ENCODE results near the gene MPG. TPM values are rescaled to one million over a fixed set of nuclear protein-coding genes. Genes with fewer than 3 reads are reported as not detected.

MPG gene
- total RNA-seq, 1 donor from 2014 or later = 91.1 TPM

DNA sequence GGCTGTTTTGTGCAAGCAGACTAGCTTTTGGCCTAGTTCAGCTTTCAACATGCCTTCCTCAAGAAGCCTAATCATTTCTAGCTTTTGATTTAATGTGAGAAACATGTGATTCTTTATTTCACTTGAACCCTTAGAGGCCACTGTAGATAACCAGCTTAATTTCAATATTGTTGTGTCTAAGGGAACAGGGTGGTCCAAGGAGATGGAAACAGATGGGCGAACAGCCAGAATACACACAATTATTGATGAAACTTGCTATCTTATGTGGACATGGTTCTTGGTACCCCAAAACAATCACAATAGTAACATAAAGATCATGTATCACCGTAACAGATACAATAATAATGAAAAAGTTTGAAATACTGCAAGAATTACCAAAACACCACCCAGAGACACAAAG lies 55.7 kb downstream of the MPG start:
- no peak for TF ChIP-seq CTCF (IDR thresholded peaks at IDR 0.05; ENCODE audit: insufficient read depth, low read length, severe bottlenecking)
- Histone ChIP-seq H3K36me3 (ENCODE audit: control insufficient read depth, insufficient read depth, low read length) (peaks cover 4% of the 10 kb centered on the region), H3K27me3 (ENCODE audit: control insufficient read depth, insufficient read depth, low read length) (no peaks in the 10 kb centered on the region), H3K4me3 (ENCODE audit: low read depth, low read length) (no peak overlapping the region)
- DNase-seq (ENCODE audit: low read depth) (no peak), FAIRE-seq (no peak)

Other genes with a start within 250 kb of the MPG start
- 4.7 and 5.8 TPM in 2 replicates for gene POLR3K, start 24.6 kb upstream of the MPG start, total RNA-seq
- gene SNRNP25, start 24.4 kb upstream of the MPG start, total RNA-seq = 9.0 and 14.1 TPM in 2 replicates
- gene RHBDF1, start 5.6 kb upstream of the MPG start, total RNA-seq = 10.3 and 20.6 TPM in 2 replicates
- gene NPRL3, start 60.4 kb downstream of the MPG start, total RNA-seq = 6.8 TPM in 2 replicates
- not detected in 2 replicates for gene HBZ, start 74.4 kb downstream of the MPG start, total RNA-seq
- not detected in 2 replicates for gene HBM, start 87.8 kb downstream of the MPG start, total RNA-seq
- gene HBA2, start 94.7 kb downstream of the MPG start, total RNA-seq = not detected in 2 replicates
- not detected in 2 replicates for gene HBA1, start 98.5 kb downstream of the MPG start, total RNA-seq
- gene HBQ1, start 102.2 kb downstream of the MPG start, total RNA-seq = not detected in 2 replicates
- gene LUC7L, start 151.2 kb downstream of the MPG start, total RNA-seq = 28.5 and 29.5 TPM in 2 replicates
- gene FAM234A, start 156.6 kb downstream of the MPG start, total RNA-seq = 11.3 and 39.3 TPM in 2 replicates
- 0.26 TPM in 1 of 2 replicates, not detected in the other for gene RGS11, start 197.7 kb downstream of the MPG start, total RNA-seq
- gene ARHGDIG, start 202.4 kb downstream of the MPG start, total RNA-seq = 0.51 TPM in 1 of 2 replicates, not detected in the other
- gene PDIA2, start 204.9 kb downstream of the MPG start, total RNA-seq = under 0.01 TPM in 1 of 2 replicates, not detected in the other

Data from bronchial epithelial cell (primary cell).